HL-60 (cell line): ENCODE data around the gene GTPBP1.

Experiments
- DNase-seq, 2 experiments: peaks; one replicate each; pipeline ENCODE4 v3.0.0-alpha.2; 2010 to 2020; ENCODE audit warnings: low read depth in 1 of 2, low spot score in 1 of 2
- H3K27ac ChIP-seq: fragments of 250-450 bp; sonication (Bioruptor Pico); replicated peaks from 2 replicates; pipeline ENCODE4 v1.5.1; 2020; ENCODE audit warnings: mild to moderate bottlenecking, moderate library complexity
- H3K27me3 ChIP-seq: fragments of 250-450 bp; sonication (Bioruptor Pico); 2 replicates; pipeline ENCODE4 v1.5.1; 2021; ENCODE audit warnings: mild to moderate bottlenecking, moderate library complexity; ENCODE audit not compliant: insufficient read depth, poor library complexity, severe bottlenecking
- H3K4me3 ChIP-seq: replicated peaks from 2 replicates; pipeline ENCODE4 v1.5.1; 2011; ENCODE audit warnings: mild to moderate bottlenecking, control low read depth, low read length; ENCODE audit not compliant: insufficient read depth
- GABPA ChIP-seq: IDR thresholded peaks from 2 replicates; pipeline ENCODE4 v1.6.1; 2012; ENCODE audit warnings: low read depth
- POLR2AphosphoS5 ChIP-seq: IDR thresholded peaks from 2 replicates; pipeline ENCODE4 v1.6.1; 2012; ENCODE audit warnings: low read depth
- REST ChIP-seq: IDR thresholded peaks from 2 replicates; pipeline ENCODE4 v1.6.1; 2012; ENCODE audit warnings: low read depth; ENCODE audit not compliant: insufficient replicate concordance
- SPI1 ChIP-seq: IDR thresholded peaks from 2 replicates; pipeline ENCODE4 v1.6.1; 2012; ENCODE audit warnings: low read depth, mild to moderate bottlenecking, borderline replicate concordance
- TF ChIP-seq, protein P1 (sequence below): IDR thresholded peaks from one replicate; pipeline ENCODE4 v1.5.1; 2011; ENCODE audit warnings: low read length, control low read depth, inconsistent platforms; ENCODE audit not compliant: insufficient read depth

GTPBP1 gene

DNA sequence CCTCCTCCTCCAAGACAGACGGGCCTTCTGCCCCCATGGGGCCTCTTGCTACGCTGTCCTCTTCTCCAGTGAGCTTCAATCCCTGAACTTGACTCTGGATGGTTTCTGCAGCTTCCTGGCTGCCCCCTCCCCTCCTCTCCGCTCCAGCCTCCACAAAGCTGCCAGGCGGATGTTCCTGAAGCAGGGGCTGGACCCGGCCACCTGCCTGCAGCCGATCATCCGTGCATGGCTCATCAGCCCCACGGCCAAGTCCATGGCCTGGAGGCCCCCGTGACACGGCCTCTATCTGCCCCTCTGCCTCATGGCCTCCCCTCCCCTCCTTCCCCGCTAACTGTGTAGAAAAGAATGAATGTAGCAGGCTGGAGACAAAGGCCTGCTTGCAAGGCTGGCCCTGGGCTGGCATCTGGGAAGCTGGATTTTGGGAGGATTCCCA lies 56.8 kb downstream of the GTPBP1 start:
- TF ChIP-seq SPI1: no peak
- TF ChIP-seq GABPA: no peak
- TF ChIP-seq, protein P1, sequence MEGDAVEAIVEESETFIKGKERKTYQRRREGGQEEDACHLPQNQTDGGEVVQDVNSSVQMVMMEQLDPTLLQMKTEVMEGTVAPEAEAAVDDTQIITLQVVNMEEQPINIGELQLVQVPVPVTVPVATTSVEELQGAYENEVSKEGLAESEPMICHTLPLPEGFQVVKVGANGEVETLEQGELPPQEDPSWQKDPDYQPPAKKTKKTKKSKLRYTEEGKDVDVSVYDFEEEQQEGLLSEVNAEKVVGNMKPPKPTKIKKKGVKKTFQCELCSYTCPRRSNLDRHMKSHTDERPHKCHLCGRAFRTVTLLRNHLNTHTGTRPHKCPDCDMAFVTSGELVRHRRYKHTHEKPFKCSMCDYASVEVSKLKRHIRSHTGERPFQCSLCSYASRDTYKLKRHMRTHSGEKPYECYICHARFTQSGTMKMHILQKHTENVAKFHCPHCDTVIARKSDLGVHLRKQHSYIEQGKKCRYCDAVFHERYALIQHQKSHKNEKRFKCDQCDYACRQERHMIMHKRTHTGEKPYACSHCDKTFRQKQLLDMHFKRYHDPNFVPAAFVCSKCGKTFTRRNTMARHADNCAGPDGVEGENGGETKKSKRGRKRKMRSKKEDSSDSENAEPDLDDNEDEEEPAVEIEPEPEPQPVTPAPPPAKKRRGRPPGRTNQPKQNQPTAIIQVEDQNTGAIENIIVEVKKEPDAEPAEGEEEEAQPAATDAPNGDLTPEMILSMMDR: no peak
- DNase-seq: no peak
- no peaks in the 10 kb centered on the region for H3K27me3 ChIP-seq
- H3K4me3 ChIP-seq: no peak overlapping the region
- H3K27ac ChIP-seq: no peak overlapping the region

- peak in 1 of 2 experiments; percentile 49 for DNase-seq
- H3K27me3 ChIP-seq: no peaks in the 10 kb centered on the region
- TF ChIP-seq, protein P1: peak; percentile 75
- TF ChIP-seq POLR2AphosphoS5 (no peak), REST (no peak)
- H3K4me3 ChIP-seq: no peak overlapping the region
- H3K27ac ChIP-seq: no peak overlapping the region
Observed at GRCh38 chr22:38766076-38766777, 60.5 kb downstream of the GTPBP1 start.

- TF ChIP-seq, protein P1: no peak
- TF ChIP-seq REST (no peak), POLR2AphosphoS5 (no peak), SPI1 (no peak)
- no peak for DNase-seq
- Histone ChIP-seq H3K27ac (no peak overlapping the region), H3K27me3 (no peaks in the 10 kb centered on the region), H3K4me3 (no peak overlapping the region)
Observed at GRCh38 chr22:38767313-38767712, 61.6 kb downstream of the GTPBP1 start.

DNA sequence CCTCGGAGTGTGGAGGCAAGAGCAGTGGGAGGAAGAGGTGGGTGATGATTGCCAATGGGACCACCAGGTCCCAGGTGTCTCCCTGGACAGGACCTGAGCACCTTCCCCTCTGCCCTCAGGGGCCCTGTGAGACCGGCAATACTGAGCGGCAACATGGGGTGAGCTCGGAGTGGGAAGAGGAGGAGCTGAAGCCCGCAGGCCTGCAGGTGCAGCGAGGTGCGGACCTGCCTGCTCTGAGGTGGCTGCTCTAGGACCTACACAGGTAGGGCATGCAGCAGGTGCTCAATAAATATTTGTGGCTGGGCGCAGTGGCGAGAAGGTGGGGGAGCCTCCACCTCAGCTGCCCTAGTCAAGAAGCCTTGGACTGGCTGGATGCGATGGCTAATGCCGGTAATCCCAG lies 62.3 kb downstream of the GTPBP1 start:
- no peaks in the 10 kb centered on the region for H3K27me3 ChIP-seq
- DNase-seq: no peak
- H3K27ac ChIP-seq: no peak overlapping the region
- no peak overlapping the region for H3K4me3 ChIP-seq
- TF ChIP-seq REST: no peak
- TF ChIP-seq, protein P1: no peak
- TF ChIP-seq POLR2AphosphoS5: no peak
- no peak for TF ChIP-seq GABPA
- no peak for TF ChIP-seq SPI1
